Loucy (cell line): ENCODE data around the gene SLC2A4RG.

ENCODE experiments used
- H2AFZ ChIP-seq: fragments of 200-600 bp; sonication (generic); 2 replicates; pipeline ENCODE4 v1.6.0; 2016; ENCODE audit warnings: antibody characterized with exemption, mild to moderate bottlenecking, low read length, moderate library complexity
- H3F3A ChIP-seq: fragments of 200-600 bp; 2 replicates; pipeline ENCODE4 v1.6.0; 2016; ENCODE audit warnings: antibody characterized with exemption, low read depth, mild to moderate bottlenecking
- H3K27me3 ChIP-seq: fragments of 200-600 bp; sonication (generic); 2 replicates; pipeline ENCODE4 v1.6.1; 2014; ENCODE audit warnings: low read length, mild to moderate bottlenecking; ENCODE audit not compliant: insufficient read depth, poor library complexity, severe bottlenecking
- H3K36me3 ChIP-seq: fragments of 200-600 bp; sonication (generic); 2 replicates; pipeline ENCODE4 v1.6.1; 2016; ENCODE audit warnings: low read length; ENCODE audit not compliant: insufficient read depth
- H3K4me1 ChIP-seq: fragments of 200-600 bp; sonication (generic); 2 replicates; pipeline ENCODE4 v1.5.1; 2014; ENCODE audit warnings: low read length, mild to moderate bottlenecking; ENCODE audit not compliant: insufficient read depth, poor library complexity, severe bottlenecking
- H3K4me2 ChIP-seq: fragments of 200-600 bp; sonication (generic); 2 replicates; pipeline ENCODE4 v1.6.0; 2014; ENCODE audit warnings: antibody characterized with exemption, low read length, low read depth, mild to moderate bottlenecking; ENCODE audit not compliant: poor library complexity, severe bottlenecking
- H3K4me3 ChIP-seq: fragments of 200-600 bp; sonication (generic); 2 replicates; pipeline ENCODE4 v1.5.1; 2014; ENCODE audit warnings: low read length, mild to moderate bottlenecking, mixed read lengths; ENCODE audit not compliant: poor library complexity, severe bottlenecking
- H3K79me2 ChIP-seq: fragments of 200-600 bp; sonication (generic); 2 replicates; pipeline ENCODE4 v1.6.1; 2014; ENCODE audit warnings: low read length; ENCODE audit not compliant: insufficient read depth
- H3K9ac ChIP-seq: fragments of 200-600 bp; sonication (generic); 2 replicates; pipeline ENCODE4 v1.6.0; 2014; ENCODE audit warnings: mild to moderate bottlenecking, low read depth, low read length, moderate library complexity; ENCODE audit not compliant: poor library complexity, severe bottlenecking
- H3K9me2 ChIP-seq: fragments of 200-600 bp; sonication (generic); replicated peaks from 2 replicates; pipeline ENCODE4 v1.6.1; 2016; ENCODE audit warnings: low read depth, low read length, mixed read lengths
- H3K9me3 ChIP-seq: fragments of 200-600 bp; sonication (generic); 2 replicates; pipeline ENCODE4 v1.6.1; 2014; ENCODE audit warnings: mild to moderate bottlenecking, antibody characterized with exemption, low read length, low read depth; ENCODE audit not compliant: insufficient read depth
- H4K20me1 ChIP-seq: fragments of 200-600 bp; sonication (generic); 2 replicates; pipeline ENCODE4 v1.6.0; 2014; ENCODE audit warnings: antibody characterized with exemption, low read length, mild to moderate bottlenecking; ENCODE audit not compliant: insufficient read depth, poor library complexity, severe bottlenecking
- EZH2phosphoT487 ChIP-seq: fragments of 200-600 bp; IDR thresholded peaks from 2 replicates; pipeline ENCODE4 v1.6.1; 2018; ENCODE audit warnings: antibody characterized with exemption, mild to moderate bottlenecking, moderate library complexity, borderline replicate concordance
- TF ChIP-seq, protein P1 (sequence below): fragments of 200-600 bp; sonication (generic); conservative IDR thresholded peaks from 2 replicates; pipeline ENCODE4 v1.5.1; 2014; ENCODE audit warnings: mild to moderate bottlenecking, antibody characterized with exemption, low read length

The SLC2A4RG gene

DNA sequence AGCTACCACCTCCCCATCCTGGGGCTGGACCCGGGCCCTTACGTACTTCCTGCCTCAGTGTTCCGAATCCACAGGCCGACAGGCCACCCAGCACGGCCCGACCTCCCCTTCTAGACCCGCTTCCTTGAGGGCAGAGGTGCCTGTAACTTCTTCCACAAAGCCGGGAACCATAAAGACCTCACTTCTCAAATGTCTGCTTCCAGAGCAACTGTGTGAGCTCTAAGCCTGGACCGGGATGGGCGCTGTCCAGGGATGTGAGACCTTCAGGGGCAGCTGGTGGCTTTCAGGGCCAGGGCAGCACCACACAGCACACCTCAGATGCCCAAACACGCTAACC, 9.3 kb downstream of the SLC2A4RG start:
- TF ChIP-seq, protein P1, sequence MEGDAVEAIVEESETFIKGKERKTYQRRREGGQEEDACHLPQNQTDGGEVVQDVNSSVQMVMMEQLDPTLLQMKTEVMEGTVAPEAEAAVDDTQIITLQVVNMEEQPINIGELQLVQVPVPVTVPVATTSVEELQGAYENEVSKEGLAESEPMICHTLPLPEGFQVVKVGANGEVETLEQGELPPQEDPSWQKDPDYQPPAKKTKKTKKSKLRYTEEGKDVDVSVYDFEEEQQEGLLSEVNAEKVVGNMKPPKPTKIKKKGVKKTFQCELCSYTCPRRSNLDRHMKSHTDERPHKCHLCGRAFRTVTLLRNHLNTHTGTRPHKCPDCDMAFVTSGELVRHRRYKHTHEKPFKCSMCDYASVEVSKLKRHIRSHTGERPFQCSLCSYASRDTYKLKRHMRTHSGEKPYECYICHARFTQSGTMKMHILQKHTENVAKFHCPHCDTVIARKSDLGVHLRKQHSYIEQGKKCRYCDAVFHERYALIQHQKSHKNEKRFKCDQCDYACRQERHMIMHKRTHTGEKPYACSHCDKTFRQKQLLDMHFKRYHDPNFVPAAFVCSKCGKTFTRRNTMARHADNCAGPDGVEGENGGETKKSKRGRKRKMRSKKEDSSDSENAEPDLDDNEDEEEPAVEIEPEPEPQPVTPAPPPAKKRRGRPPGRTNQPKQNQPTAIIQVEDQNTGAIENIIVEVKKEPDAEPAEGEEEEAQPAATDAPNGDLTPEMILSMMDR: no peak
- no peak for TF ChIP-seq EZH2phosphoT487
- no peaks in the 10 kb centered on the region for H3K27me3 ChIP-seq
- H3K36me3 ChIP-seq: peaks cover under 1% of the 10 kb centered on the region; the same call in 1 of the 2 replicates
- H3K4me3 ChIP-seq: no peak overlapping the region
- H4K20me1 ChIP-seq: no peaks in the 10 kb centered on the region
- no peaks in the 10 kb centered on the region for H3K9me3 ChIP-seq
- peaks cover 24% of the 10 kb centered on the region for H3K4me1 ChIP-seq
- H3K4me2 ChIP-seq: no peak overlapping the region
- no peak overlapping the region for H2AFZ ChIP-seq
- H3F3A ChIP-seq: no peaks in the 10 kb centered on the region
- H3K79me2 ChIP-seq: no peaks in the 10 kb centered on the region
- no peak overlapping the region for H3K9ac ChIP-seq
- no peaks in the 10 kb centered on the region for H3K9me2 ChIP-seq

DNA sequence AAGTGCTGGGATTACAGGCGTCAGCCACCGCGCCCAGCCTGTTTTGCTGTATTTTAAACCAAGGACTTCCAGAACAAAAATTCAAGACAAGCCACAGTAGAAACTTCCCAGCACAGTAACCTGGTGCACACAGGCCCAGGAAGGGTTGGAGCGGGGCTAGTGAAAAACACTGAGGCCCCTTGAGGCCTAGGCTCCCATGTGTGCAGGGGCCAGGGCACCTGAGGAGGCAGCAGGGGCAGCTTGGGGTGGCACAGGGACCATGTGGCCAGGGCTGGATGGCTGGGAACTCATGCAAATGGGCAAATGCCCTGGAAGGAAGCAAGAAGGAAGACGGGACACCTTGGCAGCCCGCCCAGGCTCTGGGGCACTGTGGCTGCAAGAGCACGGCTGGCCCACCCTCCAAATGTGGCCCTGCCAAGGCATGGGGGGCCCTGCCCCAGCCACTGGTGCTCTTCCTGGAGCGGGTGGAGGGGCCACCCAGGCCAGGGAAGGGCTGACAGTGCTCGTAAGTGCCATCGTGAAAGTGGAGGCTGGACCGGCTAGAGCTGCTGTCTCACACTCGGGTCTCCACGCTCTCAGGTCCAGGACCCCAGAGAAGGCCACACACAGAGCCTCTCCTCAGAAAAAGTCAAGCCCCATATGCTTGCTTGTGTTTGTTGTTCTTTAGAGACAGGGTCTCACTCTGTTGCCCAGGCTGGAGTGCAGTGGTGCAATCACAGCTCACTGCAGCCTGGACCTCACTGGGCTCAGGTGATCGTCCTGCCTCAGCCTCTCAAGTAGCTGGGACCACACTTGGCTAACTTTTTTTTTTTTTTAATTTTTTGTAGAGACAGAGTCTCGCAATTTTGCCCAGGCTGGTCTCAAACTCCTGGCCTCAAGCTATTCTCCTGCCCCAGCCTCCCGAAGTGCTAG, 10.3 kb downstream of the SLC2A4RG start:
- H3K9ac ChIP-seq: peak overlapping the region; percentile 58
- H3K36me3 ChIP-seq: no peaks in the 10 kb centered on the region
- H3K4me3 ChIP-seq: no peak overlapping the region
- H3K9me3 ChIP-seq: no peaks in the 10 kb centered on the region
- no peak overlapping the region for H3K4me2 ChIP-seq
- H3K9me2 ChIP-seq: no peaks in the 10 kb centered on the region
- H3F3A ChIP-seq: no peaks in the 10 kb centered on the region
- H4K20me1 ChIP-seq: no peaks in the 10 kb centered on the region
- no peaks in the 10 kb centered on the region for H3K79me2 ChIP-seq
- H3K27me3 ChIP-seq: no peaks in the 10 kb centered on the region
- H2AFZ ChIP-seq: no peak overlapping the region
- H3K4me1 ChIP-seq: peaks cover 25% of the 10 kb centered on the region
- TF ChIP-seq, protein P1: no peak
- no peak for TF ChIP-seq EZH2phosphoT487

DNA sequence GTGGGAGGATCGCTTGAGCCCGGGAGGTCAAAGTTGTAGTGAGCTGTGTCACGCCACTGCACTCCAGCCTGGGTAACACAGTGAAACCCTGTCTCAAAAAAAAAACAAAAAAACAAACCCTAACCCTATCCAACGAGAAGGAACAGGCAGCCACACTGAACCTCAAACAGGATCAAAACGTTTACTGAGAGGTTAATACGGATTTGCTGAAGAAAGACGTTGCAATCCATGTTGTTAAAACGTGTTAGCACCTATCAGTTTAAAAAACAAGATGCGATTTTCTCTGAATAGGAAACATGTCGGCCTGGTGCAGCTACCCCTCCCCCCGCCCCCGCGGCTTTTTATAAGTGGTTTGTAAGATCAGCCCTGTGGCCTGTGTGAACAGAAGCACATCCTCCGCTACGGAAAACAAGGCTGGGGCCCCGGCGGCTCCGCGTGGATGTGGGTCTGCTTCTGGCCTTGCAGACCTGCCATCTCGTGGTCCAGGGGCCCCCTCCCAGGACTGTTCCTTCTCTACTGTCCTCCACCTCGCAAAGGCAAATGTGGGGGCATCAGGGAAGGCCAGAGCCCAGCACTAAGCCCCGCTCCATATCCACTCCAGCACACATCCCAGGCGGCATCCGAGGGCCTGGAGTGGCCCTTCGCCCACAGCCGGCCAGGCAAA, 11.4 kb downstream of the SLC2A4RG start:
- H3F3A ChIP-seq: no peaks in the 10 kb centered on the region
- no peaks in the 10 kb centered on the region for H3K9me2 ChIP-seq
- no peaks in the 10 kb centered on the region for H3K79me2 ChIP-seq
- TF ChIP-seq EZH2phosphoT487: no peak
- TF ChIP-seq, protein P1: no peak
- peak overlapping the region; percentile 85 for H3K4me2 ChIP-seq
- peak overlapping the region; percentile 64 for H3K4me3 ChIP-seq
- H3K9ac ChIP-seq: peak overlapping the region; percentile 58
- peak overlapping the region; percentile 40 for H2AFZ ChIP-seq
- H3K9me3 ChIP-seq: no peaks in the 10 kb centered on the region
- H3K4me1 ChIP-seq: peaks cover 26% of the 10 kb centered on the region
- no peaks in the 10 kb centered on the region for H4K20me1 ChIP-seq
- no peaks in the 10 kb centered on the region for H3K36me3 ChIP-seq
- no peaks in the 10 kb centered on the region for H3K27me3 ChIP-seq
